HG03521 (cell line): ENCODE measurements around the gene GOLGA6A.
"Not testable (repeated sequence)": the region's sequence is repeated elsewhere in the genome, so short reads cannot be mapped to it uniquely, and the experiment has no call there.

Source experiments
- ATAC-seq: cut with Tn5 transposase; IDR thresholded peaks from one replicate; pipeline ENCODE4 v1.9.1; 2021; ENCODE audit warnings: mild to moderate bottlenecking, moderate library complexity; ENCODE audit not compliant: unreplicated experiment

GOLGA6A gene

DNA sequence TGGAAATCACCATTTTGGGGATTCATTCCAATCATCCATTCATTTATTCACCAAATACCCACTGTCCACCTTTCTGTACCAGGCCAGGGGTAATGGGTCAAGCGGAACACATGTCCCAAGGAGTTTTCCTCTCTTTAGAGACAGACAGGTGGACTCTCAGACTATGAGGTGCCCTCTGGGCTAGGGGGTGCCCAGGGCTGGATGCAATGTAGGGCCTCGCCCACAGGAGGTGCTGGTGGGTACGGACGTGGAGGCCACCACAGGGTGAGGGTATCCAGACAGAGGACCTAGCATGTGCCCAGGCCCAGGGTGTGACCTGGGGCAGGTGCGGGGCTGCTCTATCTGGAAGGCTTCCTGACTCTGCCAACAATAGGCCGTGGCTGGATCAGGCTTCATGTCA, 26.3 kb upstream of the GOLGA6A start:
- ATAC-seq, result not testable (repeated sequence)

- ATAC-seq, result no peak
Observed at GRCh38 chr15:74108111-74108510, 25.8 kb upstream of the GOLGA6A start.

- ATAC-seq, result peak; percentile 69
Observed at GRCh38 chr15:74099963-74100733, 17.8 kb upstream of the GOLGA6A start.

DNA sequence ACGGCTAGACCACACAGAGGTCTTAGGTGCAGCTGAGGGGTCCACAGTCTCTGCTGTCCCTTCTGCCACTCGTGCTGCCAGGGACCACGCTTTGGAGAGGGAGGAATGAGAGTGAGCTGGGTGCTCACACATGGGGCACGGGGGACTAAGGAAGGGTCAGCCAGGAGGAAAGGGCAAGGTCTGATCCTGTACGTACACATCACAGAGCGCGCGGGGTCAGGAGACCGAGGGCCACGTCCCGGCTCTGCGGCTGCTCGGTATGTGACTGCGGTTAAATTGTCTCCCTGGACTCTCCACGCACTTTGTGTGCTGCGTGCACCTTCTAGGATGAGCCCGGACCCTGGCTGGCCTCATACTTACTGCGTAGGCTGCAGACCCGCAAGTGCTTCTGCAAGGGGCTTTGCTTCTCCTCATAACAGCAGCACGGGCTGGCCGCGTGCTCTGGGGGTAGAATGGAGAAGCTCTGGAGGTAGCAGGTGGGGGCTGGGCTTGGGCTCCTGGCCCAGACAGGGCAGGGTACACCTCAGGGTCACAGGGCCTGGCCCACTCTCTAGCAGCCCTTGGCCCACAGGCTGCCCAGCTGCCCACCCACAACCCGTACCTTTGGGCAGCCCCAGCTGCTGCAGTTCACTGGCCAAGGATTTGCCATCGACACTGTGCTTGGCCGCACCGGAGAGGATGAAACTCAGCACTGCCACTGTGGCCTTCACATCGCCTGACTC, 14.6 kb upstream of the GOLGA6A start:
- ATAC-seq, result not testable (repeated sequence)

DNA sequence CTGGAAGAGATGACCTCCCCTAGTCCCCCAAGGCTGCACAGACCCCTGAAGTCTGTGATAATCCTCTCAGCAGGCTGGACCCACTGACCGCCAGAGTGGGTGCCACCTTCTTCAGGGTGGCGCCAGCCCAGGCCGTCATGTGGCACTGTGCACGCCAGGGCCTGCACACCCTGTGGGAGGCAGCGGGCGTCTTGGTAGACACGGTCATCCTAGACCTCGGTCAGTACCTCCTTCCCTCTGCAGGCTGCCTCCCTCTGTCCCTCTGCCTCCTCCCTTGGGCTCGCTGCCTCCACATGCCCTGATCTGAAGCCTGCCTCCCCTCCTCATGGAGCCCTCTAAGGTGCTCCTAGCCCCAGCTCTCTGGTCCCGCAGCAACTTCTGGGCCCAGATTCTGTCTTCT, 13.3 kb upstream of the GOLGA6A start:
- ATAC-seq, result not testable (repeated sequence)

DNA sequence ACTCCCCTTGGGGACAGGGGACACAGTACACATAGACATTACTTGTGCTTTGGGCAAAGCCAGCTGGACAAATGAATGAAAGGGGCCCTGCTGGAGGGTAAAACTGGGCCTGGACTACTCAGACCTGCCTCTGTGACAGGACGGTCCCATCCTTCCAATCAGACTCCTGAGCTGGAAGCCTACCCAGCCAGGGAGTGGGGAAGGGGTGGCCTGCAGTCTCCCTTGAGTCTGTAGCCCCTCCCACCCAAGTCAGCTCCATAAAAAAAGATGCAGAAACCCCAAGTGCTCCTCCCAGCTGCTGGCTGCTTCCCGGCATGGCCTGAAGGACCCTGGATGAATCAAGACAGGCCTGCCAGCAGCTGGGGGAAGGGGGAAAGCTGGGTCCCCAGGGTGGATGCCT, 12.2 kb upstream of the GOLGA6A start:
- ATAC-seq, result not testable (repeated sequence)

- ATAC-seq, result not testable (repeated sequence)
Observed at GRCh38 chr15:74075781-74076180, 6.6 kb downstream of the GOLGA6A start.

DNA sequence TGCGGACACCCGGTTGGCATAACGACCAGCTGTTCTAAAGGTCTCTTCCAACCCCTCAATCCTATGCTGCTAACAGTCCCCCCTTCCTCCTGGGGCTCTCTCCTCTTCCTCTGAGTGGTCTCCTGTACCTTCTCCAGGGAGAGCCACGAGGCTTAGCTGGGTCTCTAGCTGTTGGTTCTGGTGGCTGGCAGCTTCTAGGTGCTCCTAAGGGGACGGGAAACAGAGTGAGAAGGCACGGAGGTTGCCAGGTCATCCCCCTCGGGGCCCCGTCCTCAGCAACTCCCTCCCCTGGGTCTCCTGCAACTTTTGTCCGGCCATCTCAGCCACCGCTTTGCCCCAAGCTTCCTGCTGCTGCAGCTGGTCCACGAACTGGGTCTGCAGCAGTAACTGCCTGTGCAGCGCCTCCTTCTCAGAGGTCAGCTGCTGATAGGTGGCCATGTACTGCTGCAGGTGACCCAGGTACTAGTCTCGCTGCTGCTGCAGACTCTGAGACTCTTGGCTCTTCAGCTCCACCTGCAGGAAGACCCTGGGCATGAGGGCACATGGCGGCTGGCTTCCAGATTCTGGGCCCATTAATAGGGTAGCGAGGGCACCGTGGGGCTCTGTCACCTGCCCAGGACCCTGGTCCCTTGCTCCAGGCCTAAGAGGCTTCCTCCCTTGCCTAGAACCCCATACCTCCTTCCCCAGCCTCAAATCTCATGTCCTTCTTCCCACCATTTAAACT, 9.6 kb downstream of the GOLGA6A start:
- not testable (repeated sequence) for ATAC-seq

- not testable (repeated sequence) for ATAC-seq
Observed at GRCh38 chr15:74072132-74072531, 10.2 kb downstream of the GOLGA6A start.

DNA sequence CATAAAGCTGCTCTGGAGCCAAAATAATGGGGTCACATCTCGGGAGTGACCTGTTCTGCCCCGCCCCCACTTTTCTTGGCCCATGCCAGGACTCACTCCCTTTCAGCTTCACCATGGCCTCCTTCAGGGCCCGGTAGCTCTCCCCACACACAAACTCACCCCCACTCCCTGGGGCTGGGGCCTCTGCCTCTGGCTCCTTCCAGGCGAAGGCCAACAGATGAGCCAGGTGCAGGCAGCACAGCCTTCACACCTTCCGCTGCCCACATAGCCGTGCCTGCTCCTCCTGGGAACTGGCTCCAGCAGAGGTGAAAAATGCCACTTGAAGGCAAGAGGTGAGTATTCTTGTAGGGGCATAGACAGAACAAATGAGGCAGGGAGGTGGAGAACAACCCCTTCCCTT, 10.7 kb downstream of the GOLGA6A start:
- not testable (repeated sequence) for ATAC-seq

GRCh38 chr15:74065684-74066411, 16.5 kb downstream of the GOLGA6A start:
- not testable (repeated sequence) for ATAC-seq

DNA sequence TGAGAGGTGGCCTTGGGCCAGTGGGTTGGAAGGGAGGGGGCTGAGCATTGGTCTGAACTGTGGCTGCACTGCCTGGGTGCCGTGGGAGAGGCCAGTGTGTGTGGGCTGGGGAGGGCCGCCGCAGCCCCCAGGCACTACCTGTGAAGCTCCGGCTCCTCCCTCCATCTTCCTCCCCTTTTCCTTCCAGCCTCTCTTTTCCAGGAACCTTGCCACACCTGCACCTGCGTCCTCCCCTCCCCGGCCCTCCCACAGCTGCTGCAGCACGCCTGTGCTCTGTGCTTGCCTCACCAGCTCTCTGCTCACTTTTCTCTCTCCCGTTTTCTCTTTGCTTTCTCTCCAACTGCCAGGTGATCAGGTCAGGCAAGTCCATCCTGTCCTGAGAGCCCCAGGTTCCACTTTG, 17.5 kb downstream of the GOLGA6A start:
- ATAC-seq, result not testable (repeated sequence)

DNA sequence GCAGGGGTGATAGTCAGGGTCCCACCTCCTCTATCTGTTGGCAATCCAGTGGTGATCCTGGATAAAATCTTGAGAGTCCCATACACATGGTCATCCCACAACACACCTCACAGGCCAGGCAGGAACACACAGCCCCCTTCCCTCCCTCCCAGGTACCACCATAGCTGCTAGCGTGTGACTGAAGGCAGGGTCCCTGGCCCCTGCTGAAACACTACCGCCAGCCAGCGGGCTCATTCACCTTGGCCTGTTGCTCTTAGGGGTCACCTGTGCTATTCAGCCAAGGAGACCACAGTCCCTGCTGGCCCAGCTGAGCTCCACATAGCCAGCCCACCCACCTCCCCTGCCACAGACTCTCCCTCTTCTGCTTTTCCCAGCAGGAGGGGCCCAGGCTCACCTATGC, 18.2 kb downstream of the GOLGA6A start:
- not testable (repeated sequence) for ATAC-seq

GRCh38 chr15:74063425-74064146, 18.8 kb downstream of the GOLGA6A start:
- ATAC-seq, result not testable (repeated sequence)

GRCh38 chr15:74062671-74063070, 19.7 kb downstream of the GOLGA6A start:
- ATAC-seq, result no peak

- ATAC-seq, result no peak
Observed at GRCh38 chr15:74062236-74062635, 20.1 kb downstream of the GOLGA6A start.

DNA sequence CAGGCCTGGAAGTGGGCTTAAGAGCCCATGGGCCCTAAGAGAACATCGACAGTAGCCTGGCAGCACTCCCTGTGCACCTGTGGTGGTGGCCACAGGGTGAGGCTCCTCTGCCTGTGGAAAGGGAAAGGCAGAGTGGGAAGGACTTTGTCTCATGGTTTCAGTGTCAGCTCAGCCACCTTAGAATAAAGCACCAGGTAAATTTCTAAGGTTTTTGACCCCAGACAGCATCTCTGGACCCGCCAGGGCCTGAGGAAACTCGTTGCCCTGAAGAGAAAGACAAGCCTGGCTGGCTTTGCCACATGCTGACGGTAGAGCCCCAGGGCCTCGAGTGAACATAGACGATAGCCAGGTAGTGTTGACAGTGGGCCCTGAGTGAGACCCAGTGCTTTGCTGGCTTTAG, 22.1 kb downstream of the GOLGA6A start:
- no peak for ATAC-seq

- ATAC-seq, result not testable (repeated sequence)
Observed at GRCh38 chr15:74059050-74059833, 23.1 kb downstream of the GOLGA6A start.

DNA sequence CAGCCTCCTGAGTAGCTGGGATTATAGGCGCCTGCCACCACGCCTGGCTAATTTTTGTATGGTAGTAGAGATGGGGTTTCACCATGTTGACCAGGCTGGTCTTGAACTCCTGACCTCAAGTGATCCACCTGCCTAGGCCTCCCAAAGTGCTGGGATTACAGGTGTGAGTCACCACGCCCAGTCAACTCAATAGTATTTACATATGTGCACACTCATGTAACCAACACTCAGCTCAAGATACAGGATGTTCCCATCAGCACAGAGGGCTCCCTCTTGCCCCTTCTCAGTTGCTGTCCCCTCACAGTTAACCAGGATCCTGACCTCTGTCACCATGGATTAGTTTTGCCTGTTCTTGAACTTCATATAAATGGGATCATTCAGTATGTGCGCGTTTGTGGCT, 26.0 kb downstream of the GOLGA6A start:
- not testable (repeated sequence) for ATAC-seq
